Esophagus muscularis mucosa (tissue), 4 donors: ENCODE data around the gene TBC1D24. TPM values are rescaled to one million over a fixed set of nuclear protein-coding genes. Genes with fewer than 3 reads are reported as not detected.

Experiments
- DNase-seq: peaks from one replicate; pipeline ENCODE4 v3.0.0-alpha.2; 2017; ENCODE audit errors: extremely low spot score
- H3K27ac ChIP-seq, 4 donors: fragments of 200-600 bp; sonication (generic); replicated peaks in 1 of 4; 1 replicate in 3 of 4; 2 replicates in 1 of 4; pipeline ENCODE4 v1.5.1; 2016 to 2019; ENCODE audit warnings: mild to moderate bottlenecking in 1 of 4
- H3K27me3 ChIP-seq, 4 donors: fragments of 200-600 bp; sonication (generic); one replicate each; pipeline versions ENCODE4 v1.5.1 to v1.6.0; 2016 to 2019
- H3K36me3 ChIP-seq, 4 donors: fragments of 200-600 bp; sonication (generic); one replicate each; pipeline ENCODE4 v1.5.1; 2016 to 2019
- H3K4me1 ChIP-seq, 4 donors: fragments of 200-600 bp; sonication (generic); one replicate each; pipeline ENCODE4 v1.5.1; 2016 to 2019
- H3K4me3 ChIP-seq, 4 donors: fragments of 200-600 bp; sonication (generic); 1 replicate in 2 of 4; 2 replicates in 2 of 4; pipeline ENCODE4 v1.5.1; 2016 to 2019; ENCODE audit warnings: mild to moderate bottlenecking in 4 of 4, moderate library complexity in 1 of 4
- H3K9me3 ChIP-seq, 4 donors: fragments of 200-600 bp; sonication (generic); 1 replicate in 3 of 4; 2 replicates in 1 of 4; pipeline ENCODE4 v1.5.1; 2016 to 2019
- CTCF ChIP-seq, 3 experiments: fragments of 200-600 bp in 2 of 3; fragments of 450-650 bp in 1 of 3; sonication (generic) in 2 of 3; IDR thresholded peaks; one replicate each; pipeline ENCODE4 v1.5.1; 2017 to 2019; ENCODE audit warnings: antibody characterized with exemption in 3 of 3, mild to moderate bottlenecking in 2 of 3, moderate library complexity in 1 of 3
- EP300 ChIP-seq: sonication (generic); formaldehyde crosslinking; IDR thresholded peaks from one replicate; pipeline ENCODE4 v1.6.1; 2017; ENCODE audit warnings: antibody characterized with exemption
- POLR2A ChIP-seq: fragments of 450-650 bp; IDR thresholded peaks from one replicate; pipeline ENCODE4 v1.6.1; 2017; ENCODE audit warnings: antibody characterized with exemption, moderate library complexity, mild to moderate bottlenecking, low read depth
- POLR2AphosphoS5 ChIP-seq, 2 donors: sonication (generic); formaldehyde crosslinking; IDR thresholded peaks; one replicate each; pipeline ENCODE4 v1.6.1; 2017; ENCODE audit warnings: antibody characterized with exemption in 2 of 2
- WGBS: methylation state at CpG from one replicate; pipeline ENCODE4 v1.1.5; 2018; 5-methylcytosine and 5-hydroxymethylcytosine counted together
- intact Hi-C: fragments of 100-400 bp; cut with DNase I; formaldehyde crosslinking; loops from one replicate; pipeline ENCODE4 v1.15.1; 2023
- total RNA-seq, 4 donors: library from RNA; depleted of rRNA; stranded (reverse); fragments of >200 nt; gene quantifications; one replicate each; pipeline versions ENCODE4 v1.1.0 to v1.2.1, GENCODE V29; 2016

TBC1D24 gene
- total RNA-seq, 4 donors from 2014 or later: 7.0 to 14.1 (median 11.5) TPM

- Histone ChIP-seq H3K27me3 (no peaks in the 10 kb centered on the region), H3K9me3 (no peaks in the 10 kb centered on the region), H3K27ac (peak overlapping the region in 1 of 4 donors; percentile 85), H3K4me3 (no peak overlapping the region), H3K36me3 (peaks cover 0 to 9% (median 2%) of the 10 kb centered on the region in 4 donors), H3K4me1 (peaks cover 16 to 45% (median 31%) of the 10 kb centered on the region in 4 donors)
- no peak for DNase-seq
- 80% methylated on average over 7 of the region's 7 CpGs for WGBS
- intact Hi-C loops: no loop called here
- TF ChIP-seq POLR2AphosphoS5 (IDR thresholded peaks at IDR 0.05) (no peak), CTCF (IDR thresholded peaks at IDR 0.05) (no peak), EP300 (no peak), POLR2A (no peak)
Measured at GRCh38 chr16:2481676-2482075, 6.7 kb downstream of the TBC1D24 start.

GRCh38 chr16:2482249-2482648, 7.3 kb downstream of the TBC1D24 start:
- intact Hi-C loops: no loop called here
- no peaks in the 10 kb centered on the region for H3K27me3 ChIP-seq
- H3K27ac ChIP-seq: peak overlapping the region; percentile 77 to 85 (median 84)
- DNase-seq: no peak
- WGBS: 69% methylated on average over 13 of the region's 13 CpGs
- TF ChIP-seq CTCF (IDR thresholded peaks at IDR 0.05) (no peak), POLR2AphosphoS5 (IDR thresholded peaks at IDR 0.05) (no peak), POLR2A (no peak), EP300 (no peak)
- peak overlapping the region; percentile 34 to 47 (median 39) for H3K4me3 ChIP-seq
- peaks cover 21 to 50% (median 35%) of the 10 kb centered on the region in 4 donors for H3K4me1 ChIP-seq
- H3K9me3 ChIP-seq: no peaks in the 10 kb centered on the region
- H3K36me3 ChIP-seq: peaks cover 0 to 9% (median 2%) of the 10 kb centered on the region in 4 donors

GRCh38 chr16:2482708-2483534, 8.0 kb downstream of the TBC1D24 start:
- Histone ChIP-seq H3K4me1 (peaks cover 23 to 51% (median 37%) of the 10 kb centered on the region in 4 donors), H3K4me3 (peak overlapping the region; percentile 34 to 47 (median 39)), H3K9me3 (no peaks in the 10 kb centered on the region), H3K27me3 (no peaks in the 10 kb centered on the region), H3K27ac (peak overlapping the region; percentile 77 to 85 (median 84)), H3K36me3 (peaks cover 0 to 9% (median 2%) of the 10 kb centered on the region in 4 donors)
- peak; percentile 39 to 66 for TF ChIP-seq POLR2AphosphoS5 (IDR thresholded peaks at IDR 0.05)
- no peak for TF ChIP-seq EP300
- DNase-seq: no peak
- intact Hi-C loops: no loop called here
- WGBS: 49% methylated on average over 28 of the region's 32 CpGs

- TF ChIP-seq CTCF (IDR thresholded peaks at IDR 0.05): no peak
- intact Hi-C loops: no loop called here
Measured at GRCh38 chr16:2483939-2484897, 9.3 kb downstream of the TBC1D24 start.

More at GRCh38 chr16:2483939-2484897, 9.3 kb downstream of the TBC1D24 start:
- 86% methylated on average over 14 of the region's 16 CpGs for WGBS
- Histone ChIP-seq H3K36me3 (peaks cover 0 to 9% (median 2%) of the 10 kb centered on the region in 4 donors), H3K4me3 (no peak overlapping the region), H3K4me1 (peaks cover 23 to 51% (median 37%) of the 10 kb centered on the region in 4 donors), H3K27ac (peak overlapping the region; percentile 77 to 85 (median 84)), H3K9me3 (no peaks in the 10 kb centered on the region), H3K27me3 (no peaks in the 10 kb centered on the region)
- no peak for DNase-seq
